ENCODE measurements around the gene PSMD9. TPM values are rescaled to one million over a fixed set of nuclear protein-coding genes. Genes with fewer than 3 reads are reported as not detected.

The PSMD9 gene
- polyA plus RNA-seq, 1 donor from 2014 or later, result 78.3 TPM

- Mint-ChIP-seq H3K9me3 (peaks cover 0 to under 1% (median 0%) of the 10 kb centered on the region in 3 donors), H3K27me3 (peaks cover 2% of the 10 kb centered on the region), H3K27ac (no peak overlapping the region), H3K36me3 (peaks cover 2% of the 10 kb centered on the region), H3K4me3 (no peak overlapping the region), H3K4me1 (peaks cover 0 to 6% (median 4%) of the 10 kb centered on the region in 3 donors)
These were observed 78.4 kb downstream of the PSMD9 start for GRCh38 chr12:121966959-121967358.

Other genes starting within 250 kb of the PSMD9 start
- gene MORN3, start 219.1 kb upstream of the PSMD9 start, polyA plus RNA-seq, result 0.24 TPM
- 2.7 TPM for gene TMEM120B, start 176.0 kb upstream of the PSMD9 start, polyA plus RNA-seq
- 90.0 TPM for gene RHOF, start 95.1 kb upstream of the PSMD9 start, polyA plus RNA-seq
- gene SETD1B, start 84.8 kb upstream of the PSMD9 start, polyA plus RNA-seq, result 2.3 TPM
- gene HPD, start 29.9 kb upstream of the PSMD9 start, polyA plus RNA-seq, result not detected
- not detected for gene CFAP251, start 29.8 kb downstream of the PSMD9 start, polyA plus RNA-seq
- gene BCL7A, start 133.1 kb downstream of the PSMD9 start, polyA plus RNA-seq, result 18.7 TPM
- gene MLXIP, start 190.0 kb downstream of the PSMD9 start, polyA plus RNA-seq, result 17.5 TPM

All from IgD-negative memory B cell (primary cell).